ENCODE data around the gene FASN.

GRCh38 chr17:82081966-82082365, 16.1 kb downstream of the FASN start:
- no peak for TF ChIP-seq EZH2 (IDR thresholded peaks at IDR 0.05; ENCODE audit: borderline replicate concordance, insufficient read depth, low read depth, low read length, poor library complexity, severe bottlenecking)
- TF ChIP-seq, protein P1, sequence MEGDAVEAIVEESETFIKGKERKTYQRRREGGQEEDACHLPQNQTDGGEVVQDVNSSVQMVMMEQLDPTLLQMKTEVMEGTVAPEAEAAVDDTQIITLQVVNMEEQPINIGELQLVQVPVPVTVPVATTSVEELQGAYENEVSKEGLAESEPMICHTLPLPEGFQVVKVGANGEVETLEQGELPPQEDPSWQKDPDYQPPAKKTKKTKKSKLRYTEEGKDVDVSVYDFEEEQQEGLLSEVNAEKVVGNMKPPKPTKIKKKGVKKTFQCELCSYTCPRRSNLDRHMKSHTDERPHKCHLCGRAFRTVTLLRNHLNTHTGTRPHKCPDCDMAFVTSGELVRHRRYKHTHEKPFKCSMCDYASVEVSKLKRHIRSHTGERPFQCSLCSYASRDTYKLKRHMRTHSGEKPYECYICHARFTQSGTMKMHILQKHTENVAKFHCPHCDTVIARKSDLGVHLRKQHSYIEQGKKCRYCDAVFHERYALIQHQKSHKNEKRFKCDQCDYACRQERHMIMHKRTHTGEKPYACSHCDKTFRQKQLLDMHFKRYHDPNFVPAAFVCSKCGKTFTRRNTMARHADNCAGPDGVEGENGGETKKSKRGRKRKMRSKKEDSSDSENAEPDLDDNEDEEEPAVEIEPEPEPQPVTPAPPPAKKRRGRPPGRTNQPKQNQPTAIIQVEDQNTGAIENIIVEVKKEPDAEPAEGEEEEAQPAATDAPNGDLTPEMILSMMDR (IDR thresholded peaks at IDR 0.05): no peak

Data from B cell (primary cell).